Activated CD4-positive, alpha-beta T cell treated with anti-CD3 and anti-CD28 coated beads, Interleukin-2, amount 50 U/mL, for 24 hours (primary cell): ENCODE results near the gene CPHXL.

Source experiments
- DNase-seq, 2 donors: peaks; one replicate each; pipeline ENCODE4 v3.0.0-alpha.2; 2020; ENCODE audit warnings: low read depth in 1 of 2, low spot score in 1 of 2

CPHXL gene

GRCh38 chr16:75702242-75702641 lies 24.0 kb downstream of the CPHXL start:
- DNase-seq: no peak

- DNase-seq: no peak
Measured at GRCh38 chr16:75701361-75701760, 24.9 kb downstream of the CPHXL start, which contains the start of gene DUXB. TSS of gene DUXB (minus strand) at chr16:75701461. CDS start at chr16:75701418, 43 bp downstream.

GRCh38 chr16:75697571-75697970 lies 28.7 kb downstream of the CPHXL start:
- no peak for DNase-seq

- DNase-seq: no peak
Measured at GRCh38 chr16:75695708-75696107, 30.6 kb downstream of the CPHXL start.

GRCh38 chr16:75687361-75687760 lies 38.9 kb downstream of the CPHXL start:
- DNase-seq: no peak

GRCh38 chr16:75682308-75682707 lies 44.0 kb downstream of the CPHXL start:
- DNase-seq: no peak

- no peak for DNase-seq
Measured at GRCh38 chr16:75679366-75679765, 46.9 kb downstream of the CPHXL start.

GRCh38 chr16:75676909-75677308 lies 49.4 kb downstream of the CPHXL start, which contains the start of gene CPHXL2:
TSS of gene CPHXL2 (minus strand) at chr16:75677009. CDS start at chr16:75676999, 10 bp downstream.
- no peak for DNase-seq

GRCh38 chr16:75667503-75667902 lies 58.8 kb downstream of the CPHXL start:
- DNase-seq: no peak
